Esophagus squamous epithelium (tissue), 4 donors: ENCODE measurements around the gene MYOZ2.

ENCODE experiments used
- CTCF ChIP-seq, 6 experiments: fragments of 450-650 bp in 4 of 6; fragments of 200-600 bp in 2 of 6; sonication (generic) in 2 of 6; IDR thresholded peaks; one replicate each; pipeline ENCODE4 v1.5.1; 2016 to 2019; ENCODE audit warnings: antibody characterized with exemption in 6 of 6, mild to moderate bottlenecking in 4 of 6, moderate library complexity in 4 of 6
- POLR2A ChIP-seq, 4 donors: fragments of 450-650 bp; IDR thresholded peaks; one replicate each; pipeline ENCODE4 v1.6.1; 2017; ENCODE audit warnings: antibody characterized with exemption in 4 of 4, mild to moderate bottlenecking in 4 of 4, moderate library complexity in 3 of 4

GRCh38 chr4:119191505-119191904 is 55.9 kb downstream of the MYOZ2 start:
- TF ChIP-seq CTCF (IDR thresholded peaks at IDR 0.05) (no peak), POLR2A (IDR thresholded peaks at IDR 0.05) (no peak)
